GM18858 (cell line): ENCODE data around the gene KRTAP5-3.
"Not testable (repeated sequence)": the region's sequence is repeated elsewhere in the genome, so short reads cannot be mapped to it uniquely, and the experiment has no call there.

Experiments used
- ATAC-seq: cut with Tn5 transposase; IDR thresholded peaks from one replicate; pipeline ENCODE4 v1.9.1; 2021; ENCODE audit not compliant: unreplicated experiment

The KRTAP5-3 gene

DNA sequence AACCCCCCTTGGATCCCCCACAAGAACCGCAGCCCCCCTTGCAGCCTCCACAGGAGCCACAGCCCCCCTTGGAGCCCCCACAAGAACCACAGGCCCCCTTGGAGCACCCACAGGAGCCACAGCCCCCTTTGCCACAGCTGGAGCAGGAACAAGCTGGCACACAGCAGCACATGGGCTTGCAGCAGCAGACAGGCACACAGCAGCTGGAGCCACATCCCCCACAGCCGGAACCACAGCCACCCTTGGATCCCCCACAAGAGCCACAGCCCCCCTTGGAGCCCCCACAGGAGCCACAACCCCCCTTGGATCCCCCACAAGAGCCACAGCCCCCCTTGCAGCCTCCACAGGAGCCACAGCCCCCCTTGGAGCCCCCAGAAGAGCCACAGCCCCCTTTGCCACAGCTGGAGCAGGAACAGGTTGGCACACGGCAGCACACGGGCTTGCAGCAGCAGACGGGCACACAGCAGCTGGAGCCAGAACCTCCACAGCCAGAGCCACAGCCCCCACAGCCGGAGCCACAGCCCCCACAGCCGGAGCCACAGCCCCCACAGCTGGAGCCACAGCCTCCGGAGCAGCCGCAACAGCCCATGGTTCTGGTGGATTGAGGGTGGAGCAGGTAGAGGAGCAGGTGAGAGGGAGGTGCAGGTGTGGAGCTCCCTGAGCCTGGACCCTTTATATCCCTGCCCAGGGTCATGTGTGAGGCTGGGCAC, 23.4 kb downstream of the KRTAP5-3 start, which contains the start of gene KRTAP5-1:
Gene KRTAP5-1, minus strand, starts transcription at position 623 of the 710 bp plus-strand sequence. Its CDS starts 34 bp downstream, at position 589.
- not testable (repeated sequence) for ATAC-seq

DNA sequence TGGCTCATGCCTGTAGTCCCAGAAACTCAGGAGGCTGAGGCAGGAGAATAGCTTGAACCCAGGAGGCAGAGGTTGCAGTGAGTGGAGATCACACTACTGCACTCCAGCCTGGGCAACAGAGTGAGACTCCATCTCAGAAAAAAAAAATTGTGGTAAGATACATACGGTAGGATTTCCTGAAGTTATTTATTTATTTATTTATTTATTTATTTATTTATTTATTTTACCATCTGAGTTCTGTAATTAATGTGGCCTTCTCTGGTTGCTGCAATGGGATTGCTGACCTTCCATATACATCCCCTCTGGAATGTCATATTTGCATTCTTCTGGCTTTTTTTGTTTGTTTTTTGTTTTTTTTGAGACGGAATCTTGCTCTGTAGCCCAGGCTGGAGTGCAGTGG, 25.4 kb downstream of the KRTAP5-3 start:
- not testable (repeated sequence) for ATAC-seq

- ATAC-seq = no peak
Observed at GRCh38 chr11:1581976-1582375, 26.3 kb downstream of the KRTAP5-3 start.

DNA sequence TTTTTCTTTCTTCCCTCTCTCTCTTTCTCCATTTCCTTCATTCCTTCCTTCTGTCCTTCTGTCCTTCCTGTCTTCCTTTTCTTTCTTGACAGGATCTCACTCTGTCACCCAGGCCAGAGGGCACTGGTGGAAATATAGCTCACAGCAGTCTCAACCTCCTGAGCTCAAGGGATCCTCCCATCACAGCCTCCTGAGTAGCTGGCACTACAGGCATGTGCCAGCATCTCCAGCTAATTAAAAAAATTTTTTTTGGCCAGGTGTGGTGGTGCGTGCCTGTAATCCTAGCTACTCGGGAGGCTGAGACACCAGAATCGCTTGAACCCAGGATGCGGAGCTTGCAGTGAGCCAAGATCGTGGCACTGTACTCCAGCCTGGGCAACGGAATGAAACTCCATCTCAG, 31.4 kb downstream of the KRTAP5-3 start:
- no peak for ATAC-seq

DNA sequence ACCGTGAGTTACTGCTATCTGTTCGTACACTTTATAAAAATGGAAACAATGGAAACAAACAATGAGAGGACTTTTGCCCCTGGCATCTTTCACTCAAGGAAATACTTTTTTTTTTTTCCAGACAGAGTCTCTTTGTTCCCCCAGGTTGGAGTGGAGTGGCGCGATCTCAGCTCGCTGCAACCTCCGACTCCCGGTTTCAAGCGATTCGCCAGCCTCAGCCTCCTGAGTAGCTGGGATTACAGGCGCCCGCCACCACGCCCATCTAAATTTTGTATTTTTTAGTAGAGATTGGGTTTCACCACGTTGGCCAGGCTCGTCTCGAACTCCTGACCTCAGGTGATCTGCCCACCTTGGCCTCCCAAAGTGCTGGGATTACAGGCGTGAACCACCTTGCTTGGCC, 32.5 kb downstream of the KRTAP5-3 start:
- ATAC-seq = not testable (repeated sequence)

- ATAC-seq = no peak
Observed at GRCh38 chr11:1574933-1575242, 33.4 kb downstream of the KRTAP5-3 start.

DNA sequence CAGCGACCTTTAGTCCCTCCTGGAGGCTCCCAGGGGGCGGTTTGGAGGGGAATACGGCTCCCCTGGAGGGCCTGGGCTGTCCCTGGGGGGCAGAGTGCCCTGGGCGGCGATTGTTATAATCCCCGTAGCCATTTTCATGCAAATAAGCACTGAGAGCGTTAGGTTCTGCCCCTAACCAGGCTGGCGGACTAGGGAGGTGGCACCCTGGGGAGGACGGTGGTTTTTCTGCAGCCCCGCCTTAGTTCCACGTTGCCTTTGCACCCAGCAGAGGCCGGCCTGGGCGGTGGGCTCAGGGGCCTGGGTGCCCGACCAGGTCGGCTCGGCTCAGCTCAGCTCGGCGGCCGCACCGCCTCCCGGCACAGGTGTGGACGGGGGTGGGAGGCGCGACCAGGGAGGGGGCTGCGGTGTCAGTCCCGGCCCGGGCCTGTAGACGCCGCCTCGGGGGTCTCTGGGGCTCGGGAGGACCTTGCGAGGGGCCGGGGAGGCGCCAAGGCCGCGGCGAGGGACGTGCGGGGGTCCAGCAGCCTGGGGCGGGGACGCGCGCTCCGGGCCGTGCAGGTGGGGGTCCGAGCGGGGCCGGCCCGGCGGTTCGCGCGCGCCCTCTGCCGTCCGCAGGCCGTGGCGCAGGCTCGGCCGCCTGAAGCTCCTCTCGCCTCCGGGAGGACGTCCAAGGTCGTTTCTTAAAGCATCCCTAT, 33.9 kb downstream of the KRTAP5-3 start:
- ATAC-seq = no peak

GRCh38 chr11:1573903-1574237, 34.4 kb downstream of the KRTAP5-3 start:
- no peak for ATAC-seq

DNA sequence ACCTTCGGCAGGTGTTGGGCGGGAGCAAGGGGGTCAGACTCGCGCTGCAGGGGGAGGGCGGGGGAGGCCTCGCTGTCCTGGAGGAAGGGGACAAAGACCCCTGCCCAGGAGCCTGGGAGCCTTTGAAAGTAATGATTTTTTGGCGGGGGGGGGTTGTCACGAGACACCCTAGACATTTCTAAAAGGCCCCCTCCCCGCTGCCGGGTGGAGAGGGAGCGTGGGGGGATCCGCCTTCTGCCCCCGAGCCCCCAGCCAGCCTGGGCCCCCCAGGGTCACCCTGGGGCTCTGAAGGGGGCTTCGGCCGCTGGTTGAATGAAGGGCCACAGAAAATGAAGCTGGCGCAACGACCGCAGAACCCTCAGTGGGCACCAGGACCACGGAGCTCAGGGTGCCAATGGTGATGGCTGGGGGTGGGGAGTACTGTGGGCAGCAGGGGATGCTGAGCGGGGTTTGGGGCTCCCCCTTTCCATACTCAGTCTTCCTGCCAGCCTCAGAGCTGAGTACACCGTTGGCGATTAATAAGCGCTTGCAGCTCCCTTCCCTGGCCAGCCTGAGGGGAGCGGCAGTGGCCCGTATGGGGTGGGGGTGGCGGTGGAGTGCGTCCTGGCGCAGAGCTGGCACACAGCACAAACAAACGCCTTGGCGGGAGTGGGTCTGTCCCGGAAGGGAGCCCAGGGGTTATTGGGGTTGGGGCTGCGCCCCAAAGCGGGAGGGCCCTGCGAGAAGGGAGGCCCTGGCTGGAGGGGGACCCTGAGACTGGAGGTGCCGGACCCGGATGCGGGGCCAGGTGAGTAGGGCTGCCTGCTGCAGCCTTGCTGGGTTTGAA, 35.0 kb downstream of the KRTAP5-3 start:
- ATAC-seq = no peak

DNA sequence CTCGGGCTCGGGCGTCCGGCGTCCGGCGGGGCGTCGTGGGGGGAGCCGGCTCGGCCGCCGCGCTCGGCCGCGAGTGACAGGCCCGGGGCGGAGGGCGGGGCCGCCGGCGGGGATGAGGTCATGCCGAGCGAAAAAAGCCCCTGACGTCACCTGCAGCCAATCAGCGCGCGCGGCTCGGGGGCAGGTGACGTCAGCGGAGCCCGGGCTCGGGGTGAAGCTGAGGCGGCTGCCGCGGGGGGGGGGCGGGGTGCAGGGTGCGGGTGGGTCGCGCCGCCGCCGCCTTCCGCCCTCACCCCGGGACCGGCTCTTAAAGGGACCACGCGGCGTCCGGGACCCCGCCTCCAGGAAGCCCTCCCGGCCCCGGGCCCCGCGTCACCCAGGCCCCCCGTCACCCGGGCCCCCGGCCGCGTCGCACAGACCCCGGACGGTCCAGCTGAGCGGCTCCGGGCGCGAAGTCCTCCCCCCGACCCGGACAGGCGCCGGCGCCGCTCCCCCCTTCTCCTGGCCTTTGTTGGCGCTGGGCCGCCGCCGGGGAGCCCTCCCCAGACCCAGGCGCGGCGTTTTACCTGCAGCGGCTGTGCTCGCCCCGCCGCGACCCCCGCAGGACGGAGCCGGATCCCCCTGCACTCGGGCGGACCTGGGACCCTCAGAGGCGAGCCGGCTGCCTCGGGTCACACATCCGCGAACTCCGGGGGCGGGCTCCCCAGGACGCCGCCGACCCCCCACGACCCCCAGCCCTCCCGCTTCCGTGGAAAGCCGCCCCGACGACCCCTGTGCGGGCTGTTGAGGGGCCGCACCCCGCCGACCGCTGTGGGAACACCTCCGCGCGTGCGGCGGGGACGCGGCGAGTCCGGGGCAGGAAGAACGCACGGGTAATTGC, 35.8 kb downstream of the KRTAP5-3 start, which contains the start of gene DUSP8:
Gene DUSP8, minus strand, starts transcription at position 75 of the 880 bp plus-strand sequence. CDS start 6,445 bp downstream, outside the sequence.
- peak; percentile 42 for ATAC-seq

DNA sequence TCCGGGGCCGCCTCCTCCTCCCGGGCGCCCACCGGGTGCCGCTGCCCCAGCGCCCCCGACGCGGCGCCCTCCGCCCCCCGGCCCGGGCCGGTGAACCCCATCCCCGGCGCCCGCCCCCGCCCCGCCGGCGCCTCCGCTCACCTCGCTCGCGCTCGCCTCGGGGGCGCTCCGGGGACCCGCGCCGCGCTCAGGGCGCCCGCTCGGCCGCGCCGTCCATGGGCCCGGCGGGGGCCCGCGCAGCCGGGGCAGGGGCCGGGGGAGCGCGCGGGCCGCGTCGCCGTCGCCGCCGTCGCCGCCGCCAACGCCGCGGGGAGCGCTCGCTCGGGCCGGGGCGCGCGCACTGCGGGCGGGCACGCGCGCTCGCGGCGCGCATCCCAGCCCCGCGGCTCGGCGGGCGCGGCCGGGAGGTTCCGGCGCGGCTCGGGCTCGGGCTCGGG, 36.5 kb downstream of the KRTAP5-3 start:
- no peak for ATAC-seq

GRCh38 chr11:1570896-1571759, 37.1 kb downstream of the KRTAP5-3 start:
- no peak for ATAC-seq

DNA sequence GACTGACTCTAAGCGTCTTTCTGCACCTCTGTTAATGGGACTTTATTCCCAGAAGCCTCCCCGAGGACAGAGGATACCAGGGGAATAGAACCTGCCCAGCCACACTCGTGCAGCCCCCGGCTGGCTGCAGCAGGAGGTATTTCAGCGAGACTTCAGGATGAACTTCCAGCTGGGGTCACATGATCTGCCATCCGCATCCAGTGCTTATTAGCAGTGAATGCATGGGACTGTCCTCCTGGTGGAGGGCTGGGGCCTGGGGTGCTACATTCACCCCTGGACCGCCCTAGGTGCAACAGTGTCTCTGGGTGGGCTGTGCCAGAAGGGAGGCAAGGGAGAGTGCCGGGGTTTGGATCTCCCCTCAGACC, 37.8 kb downstream of the KRTAP5-3 start:
- no peak for ATAC-seq

- no peak for ATAC-seq
Observed at GRCh38 chr11:1570001-1570453, 38.2 kb downstream of the KRTAP5-3 start.

- no peak for ATAC-seq
Observed at GRCh38 chr11:1569251-1569780, 38.9 kb downstream of the KRTAP5-3 start.

DNA sequence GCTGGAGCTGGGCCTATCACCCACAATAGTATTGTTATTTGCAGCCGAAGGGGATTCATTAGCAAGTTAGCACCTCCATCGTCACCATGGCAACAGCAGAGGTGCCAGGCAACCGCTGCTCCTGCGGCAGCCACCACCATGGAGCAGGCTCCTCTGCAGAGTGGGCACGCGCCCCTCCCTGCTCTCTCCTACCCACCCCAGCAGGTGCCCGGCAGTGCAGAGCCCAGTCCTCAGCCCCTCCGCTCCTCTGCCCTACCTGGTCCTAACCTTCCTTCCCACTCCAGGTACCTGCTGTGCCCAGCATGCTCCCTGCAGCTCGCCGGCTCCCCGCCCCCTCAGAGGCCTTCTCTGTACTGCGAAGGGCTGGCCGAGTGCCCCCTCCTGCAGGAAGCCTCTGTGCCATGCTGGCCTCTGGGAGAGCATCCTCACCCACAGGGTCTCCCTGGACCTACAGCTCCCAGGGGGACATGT, 39.8 kb downstream of the KRTAP5-3 start:
- no peak for ATAC-seq

GRCh38 chr11:1567721-1568100, 40.6 kb downstream of the KRTAP5-3 start:
- no peak for ATAC-seq

GRCh38 chr11:1567052-1567720, 41.1 kb downstream of the KRTAP5-3 start:
- no peak for ATAC-seq
